Mesenchymal stem cell (in vitro differentiated cells and primary cell): Measurements from ENCODE around the gene RPS15.
"Not testable (repeated sequence)": the region's sequence is repeated elsewhere in the genome, so short reads cannot be mapped to it uniquely, and the experiment has no call there.

Experiments
- DNase-seq: peaks from one replicate; pipeline ENCODE4 v3.0.0-alpha.2; 2013
- H2AFZ ChIP-seq: one replicate; pipeline ENCODE4 v1.6.1; 2013; ENCODE audit warnings: low read depth, mild to moderate bottlenecking, control low read depth, inconsistent platforms, low read length, moderate library complexity
- H2AK5ac ChIP-seq: 2 replicates; pipeline ENCODE4 v1.6.1; 2013; ENCODE audit warnings: low read length, moderate library complexity, mild to moderate bottlenecking, inconsistent platforms; ENCODE audit not compliant: severe bottlenecking
- H2BK120ac ChIP-seq: one replicate; pipeline ENCODE4 v1.6.1; 2013; ENCODE audit warnings: low read depth, mild to moderate bottlenecking, inconsistent platforms, low read length, moderate library complexity
- H2BK12ac ChIP-seq, 2 experiments: one replicate each; pipeline ENCODE4 v1.6.1; 2013; ENCODE audit warnings: inconsistent platforms in 2 of 2, low read length in 2 of 2, mild to moderate bottlenecking in 2 of 2, moderate library complexity in 2 of 2, control low read depth in 1 of 2
- H2BK15ac ChIP-seq: one replicate; pipeline ENCODE4 v1.6.1; 2013; ENCODE audit warnings: mild to moderate bottlenecking, low read depth, inconsistent platforms; ENCODE audit not compliant: poor library complexity, severe bottlenecking
- H2BK5ac ChIP-seq: 2 replicates; pipeline ENCODE4 v1.6.1; 2013; ENCODE audit warnings: low read depth, mild to moderate bottlenecking, low read length, control low read depth, inconsistent platforms; ENCODE audit not compliant: poor library complexity, severe bottlenecking
- H3K14ac ChIP-seq, 2 experiments: one replicate each; pipeline ENCODE4 v1.6.1; 2013; ENCODE audit warnings: inconsistent platforms in 2 of 2, low read length in 2 of 2, control low read depth in 1 of 2, mild to moderate bottlenecking in 1 of 2, moderate library complexity in 1 of 2
- H3K18ac ChIP-seq, 2 experiments: one replicate each; pipeline ENCODE4 v1.6.1; 2013; ENCODE audit warnings: inconsistent platforms in 2 of 2, low read length in 2 of 2, control low read depth in 1 of 2, low read depth in 1 of 2, mild to moderate bottlenecking in 1 of 2
- H3K23ac ChIP-seq, 2 experiments: one replicate each; pipeline ENCODE4 v1.6.1; 2013; ENCODE audit warnings: inconsistent platforms in 2 of 2, low read length in 2 of 2, mild to moderate bottlenecking in 2 of 2, moderate library complexity in 2 of 2, control low read depth in 1 of 2
- H3K27ac ChIP-seq: 2 replicates; pipeline ENCODE4 v1.5.1; 2013; ENCODE audit warnings: mild to moderate bottlenecking, moderate library complexity, low read length, control low read depth, inconsistent platforms; ENCODE audit not compliant: poor library complexity, severe bottlenecking
- H3K27me3 ChIP-seq, 2 experiments: 2 replicates each; pipeline versions ENCODE4 v1.6.1 to v1.7.0; 2013; ENCODE audit warnings: low read length in 2 of 2, mild to moderate bottlenecking in 2 of 2, moderate library complexity in 2 of 2, control low read depth in 1 of 2, inconsistent platforms in 1 of 2; ENCODE audit not compliant: control insufficient read depth in 1 of 2, insufficient read depth in 1 of 2
- H3K36me3 ChIP-seq, 2 experiments: 2 replicates each; pipeline versions ENCODE4 v1.6.1 to v1.7.0; 2013; ENCODE audit warnings: low read length in 2 of 2, control low read depth in 1 of 2, inconsistent platforms in 1 of 2, low read depth in 1 of 2, mild to moderate bottlenecking in 1 of 2; ENCODE audit not compliant: insufficient read depth in 2 of 2, control insufficient read depth in 1 of 2
- H3K4ac ChIP-seq, 2 experiments: one replicate each; pipeline ENCODE4 v1.6.1; 2013; ENCODE audit warnings: inconsistent platforms in 2 of 2, low read length in 2 of 2, mild to moderate bottlenecking in 2 of 2, moderate library complexity in 2 of 2, control low read depth in 1 of 2, low read depth in 1 of 2
- H3K4me1 ChIP-seq: 2 replicates; pipeline ENCODE4 v1.6.1; 2013; ENCODE audit warnings: low read depth, low read length, control low read depth; ENCODE audit not compliant: control insufficient read depth, insufficient read depth
- H3K4me2 ChIP-seq: 2 replicates; pipeline ENCODE4 v1.6.1; 2013; ENCODE audit warnings: low read length, mild to moderate bottlenecking, inconsistent platforms; ENCODE audit not compliant: poor library complexity, severe bottlenecking
- H3K4me3 ChIP-seq, 2 experiments: 2 replicates each; pipeline versions ENCODE4 v1.5.1 to v1.7.0; 2013; ENCODE audit warnings: low read length in 2 of 2, mild to moderate bottlenecking in 2 of 2, control low read depth in 1 of 2, low read depth in 1 of 2; ENCODE audit not compliant: insufficient read depth in 1 of 2
- H3K79me1 ChIP-seq: replicated peaks from 2 replicates; pipeline ENCODE4 v1.6.1; 2013; ENCODE audit warnings: mild to moderate bottlenecking, control low read depth, low read length, inconsistent platforms; ENCODE audit not compliant: poor library complexity, severe bottlenecking
- H3K9ac ChIP-seq: 2 replicates; pipeline ENCODE4 v1.7.0; 2013; ENCODE audit warnings: mild to moderate bottlenecking, low read length, moderate library complexity
- H3K9me3 ChIP-seq: 2 replicates; pipeline ENCODE4 v1.7.0; 2013; ENCODE audit warnings: mild to moderate bottlenecking, low read length; ENCODE audit not compliant: control insufficient read depth
- H4K8ac ChIP-seq: one replicate; pipeline ENCODE4 v1.6.1; 2013; ENCODE audit warnings: inconsistent platforms, mild to moderate bottlenecking, low read length, moderate library complexity
- H4K91ac ChIP-seq: one replicate; pipeline ENCODE4 v1.6.1; 2013; ENCODE audit warnings: mild to moderate bottlenecking, low read length, inconsistent platforms
- WGBS: methylation state at CpG from one replicate; pipeline ENCODE4 v1.1.7; 2013; ENCODE audit warnings: mixed read lengths; 5-methylcytosine and 5-hydroxymethylcytosine counted together

RPS15 gene

GRCh38 chr19:1475751-1476437, 37.7 kb downstream of the RPS15 start:
- H3K4ac ChIP-seq = no peak overlapping the region
- peaks cover 13 to 38% of the 10 kb centered on the region in 2 experiments for H3K36me3 ChIP-seq
- 95% methylated on average over 31 of the region's 31 CpGs for WGBS
- H3K4me2 ChIP-seq = no peak overlapping the region
- H3K9ac ChIP-seq = no peak overlapping the region
- DNase-seq = no peak
- no peak overlapping the region for H3K23ac ChIP-seq
- no peak overlapping the region for H2BK120ac ChIP-seq
- H3K27ac ChIP-seq = no peak overlapping the region
- peaks cover 38% of the 10 kb centered on the region for H3K79me1 ChIP-seq
- peaks cover 31% of the 10 kb centered on the region for H3K4me1 ChIP-seq
- H2AFZ ChIP-seq = no peak overlapping the region
- no peak overlapping the region for H4K8ac ChIP-seq
- H3K14ac ChIP-seq = no peak overlapping the region
- H2AK5ac ChIP-seq = no peak overlapping the region
- peaks cover 20 to 27% of the 10 kb centered on the region in 2 experiments for H3K27me3 ChIP-seq
- no peak overlapping the region for H2BK12ac ChIP-seq
- H3K4me3 ChIP-seq = no peak overlapping the region
- H2BK15ac ChIP-seq = no peak overlapping the region
- H3K9me3 ChIP-seq = no peaks in the 10 kb centered on the region
- no peak overlapping the region for H4K91ac ChIP-seq
- H3K18ac ChIP-seq = no peak overlapping the region
- H2BK5ac ChIP-seq = no peak overlapping the region

DNA sequence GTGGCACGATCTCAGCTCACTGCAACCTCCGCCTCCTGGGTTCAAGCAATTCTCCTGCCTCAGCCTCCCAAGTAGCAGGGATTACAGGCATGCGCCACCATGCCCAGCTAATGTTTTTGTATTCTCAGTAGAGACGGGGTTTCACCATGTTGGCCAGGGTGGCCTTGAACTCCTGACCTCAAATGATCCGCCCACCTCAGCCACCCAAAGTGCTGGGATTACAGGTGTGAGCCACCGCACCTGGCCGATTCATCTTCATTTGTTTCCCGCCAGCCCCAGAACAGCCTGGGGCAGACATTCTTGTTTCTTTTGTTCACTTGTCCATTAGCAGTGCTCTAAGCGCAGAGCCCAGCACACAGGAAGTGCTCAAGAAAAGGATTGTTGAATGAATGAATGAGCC, 38.9 kb downstream of the RPS15 start:
- not testable (repeated sequence) for H2BK120ac ChIP-seq, H3K14ac ChIP-seq, H2BK12ac ChIP-seq, H3K4ac ChIP-seq, H3K4me2 ChIP-seq, H4K91ac ChIP-seq, H4K8ac ChIP-seq, H3K9ac ChIP-seq, H3K9me3 ChIP-seq, H2AK5ac ChIP-seq, H2AFZ ChIP-seq, H3K18ac ChIP-seq, H2BK15ac ChIP-seq, H3K4me3 ChIP-seq, DNase-seq, H2BK5ac ChIP-seq, H3K27ac ChIP-seq, H3K23ac ChIP-seq
- WGBS = 98% methylated on average over 9 of the region's 9 CpGs
- peaks cover 13 to 41% of the 10 kb centered on the region in 2 experiments for H3K36me3 ChIP-seq
- peaks cover 8 to 15% of the 10 kb centered on the region in 2 experiments for H3K27me3 ChIP-seq
- peaks cover 30% of the 10 kb centered on the region for H3K79me1 ChIP-seq
- H3K4me1 ChIP-seq = peaks cover 22% of the 10 kb centered on the region

DNA sequence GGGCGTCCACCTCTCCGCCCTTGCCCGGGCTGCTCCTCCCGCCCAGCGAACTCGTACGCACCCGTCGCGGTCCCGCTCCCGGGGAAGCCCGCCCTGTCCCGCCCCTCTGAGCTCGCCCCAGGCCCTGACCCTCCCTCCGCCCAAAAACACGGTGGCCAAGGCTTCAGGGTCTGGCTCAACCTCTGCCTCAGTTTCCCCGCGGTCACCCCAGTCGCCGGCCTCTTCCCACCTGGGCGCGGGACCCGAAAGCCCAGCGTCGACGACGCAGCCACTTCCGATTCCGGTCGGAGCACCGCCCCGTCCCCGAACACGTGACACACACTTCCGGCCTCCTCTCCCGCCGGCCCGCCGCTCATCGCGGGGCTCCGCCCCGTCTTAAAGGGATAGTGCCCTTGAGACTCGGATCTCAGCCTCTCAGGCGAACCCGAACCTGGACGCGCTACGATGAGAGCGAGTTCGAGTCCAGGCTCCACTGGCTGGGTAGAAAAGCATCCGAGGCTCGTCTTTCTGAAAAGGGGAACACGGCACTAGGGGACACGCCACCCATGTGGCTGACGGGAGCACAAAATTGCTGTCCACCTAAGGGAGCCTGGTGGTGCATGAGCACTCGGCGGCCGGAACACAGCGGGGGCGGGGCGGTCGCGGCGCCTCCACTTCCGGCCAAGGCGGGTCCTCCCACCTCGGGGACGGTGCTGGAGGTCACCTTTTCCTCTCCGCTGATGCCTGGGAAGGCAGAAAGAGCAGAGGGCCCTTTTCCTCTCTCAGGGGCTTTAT, 40.9 kb downstream of the RPS15 start, which contains the start of gene C19orf25:
Gene C19orf25, minus strand, starts transcription at position 282 of the 774 bp plus-strand sequence. CDS start 312 bp downstream, outside the sequence.
- Histone ChIP-seq H3K4ac (peak within 1 kb of the TSS; percentile 65 to 83), H3K18ac (peak within 1 kb of the TSS; percentile 92 to 94), H2BK12ac (peak within 1 kb of the TSS in 1 of 2 experiments; percentile 51), H3K79me1 (peaks cover 20% of the 10 kb centered on the region), H3K9me3 (no peaks in the 10 kb centered on the region), H3K4me1 (peaks cover 12% of the 10 kb centered on the region), H3K23ac (no peak within 1 kb of the TSS), H2AFZ (peak within 1 kb of the TSS; percentile 97), H3K36me3 (peaks cover 13 to 39% of the 10 kb centered on the region in 2 experiments), H3K9ac (peak within 1 kb of the TSS; percentile 88), H3K4me3 (peak within 1 kb of the TSS; percentile 76 to 91), H3K14ac (peak within 1 kb of the TSS in 1 of 2 experiments; percentile 68), H3K27me3 (no peaks in the 10 kb centered on the region), H4K8ac (peak within 1 kb of the TSS; percentile 99), H3K27ac (peak within 1 kb of the TSS; percentile 53), H2BK5ac (no peak within 1 kb of the TSS), H4K91ac (peak within 1 kb of the TSS; percentile 93), H2BK120ac (no peak within 1 kb of the TSS), H2AK5ac (no peak within 1 kb of the TSS), H2BK15ac (no peak within 1 kb of the TSS), H3K4me2 (peak within 1 kb of the TSS; percentile 93)
- WGBS = under 1% methylated on average over 67 of the region's 71 CpGs
- peak; percentile 93 for DNase-seq

GRCh38 chr19:1481224-1481892, 43.2 kb downstream of the RPS15 start:
- Histone ChIP-seq H4K91ac (no peak overlapping the region), H4K8ac (no peak overlapping the region), H3K4me1 (peaks cover 6% of the 10 kb centered on the region), H3K27me3 (no peaks in the 10 kb centered on the region), H3K14ac (no peak overlapping the region), H3K27ac (no peak overlapping the region), H2AK5ac (no peak overlapping the region), H3K9me3 (no peaks in the 10 kb centered on the region), H3K4me3 (no peak overlapping the region), H3K9ac (no peak overlapping the region), H2BK15ac (no peak overlapping the region), H3K23ac (no peak overlapping the region), H3K18ac (no peak overlapping the region), H2AFZ (no peak overlapping the region), H3K79me1 (peaks cover 5% of the 10 kb centered on the region), H2BK12ac (no peak overlapping the region), H3K4ac (no peak overlapping the region), H2BK5ac (no peak overlapping the region), H3K36me3 (peaks cover 5 to 18% of the 10 kb centered on the region in 2 experiments), H3K4me2 (no peak overlapping the region), H2BK120ac (no peak overlapping the region)
- WGBS = 93% methylated on average over 26 of the region's 26 CpGs
- no peak for DNase-seq
